Immature natural killer cell (primary cell): ENCODE results near the gene SQSTM1. TPM values are rescaled to one million over a fixed set of nuclear protein-coding genes. Genes with fewer than 3 reads are reported as not detected.

Experiments
- DNase-seq, 3 donors: peaks; one replicate each; pipeline ENCODE4 v3.0.0; 2022; ENCODE audit warnings: mixed read lengths in 1 of 3
- H3K27ac Mint-ChIP-seq, 6 donors: one replicate each; pipeline ENCODE4 v1.8.0; 2020; ENCODE audit warnings: mixed read lengths in 6 of 6, mild to moderate bottlenecking in 5 of 6, inconsistent platforms in 4 of 6, moderate library complexity in 3 of 6
- H3K27me3 Mint-ChIP-seq, 3 donors: one replicate each; pipeline ENCODE4 v1.8.0; 2020 to 2021; ENCODE audit warnings: low read depth in 3 of 3, mild to moderate bottlenecking in 3 of 3, mixed read lengths in 3 of 3, moderate library complexity in 3 of 3, inconsistent platforms in 1 of 3
- H3K36me3 Mint-ChIP-seq, 3 donors: one replicate each; pipeline ENCODE4 v1.8.0; 2020; ENCODE audit warnings: mixed read lengths in 3 of 3, inconsistent platforms in 2 of 3, mild to moderate bottlenecking in 2 of 3
- H3K4me1 Mint-ChIP-seq, 2 donors: one replicate each; pipeline ENCODE4 v1.8.0; 2020; ENCODE audit warnings: inconsistent platforms in 2 of 2, mild to moderate bottlenecking in 2 of 2, mixed read lengths in 2 of 2, moderate library complexity in 1 of 2
- H3K4me3 Mint-ChIP-seq, 5 donors: one replicate each; pipeline ENCODE4 v1.8.0; 2020; ENCODE audit warnings: mild to moderate bottlenecking in 5 of 5, mixed read lengths in 5 of 5, inconsistent platforms in 3 of 5, moderate library complexity in 3 of 5
- H3K9me3 Mint-ChIP-seq, 6 donors: one replicate each; pipeline ENCODE4 v1.8.0; 2020; ENCODE audit warnings: mild to moderate bottlenecking in 6 of 6, mixed read lengths in 6 of 6, inconsistent platforms in 4 of 6, moderate library complexity in 3 of 6
- polyA plus RNA-seq, 3 donors: library from polyadenylated mRNA; unstranded; fragments of 300-500 nt; fragmentation: Illumina TruSeq; gene quantifications; one replicate each; pipeline ENCODE4 v1.2.3, GENCODE V29; 2021

SQSTM1 gene
- polyA plus RNA-seq, 3 donors from 2014 or later, result 256 to 292 (median 268) TPM

DNA sequence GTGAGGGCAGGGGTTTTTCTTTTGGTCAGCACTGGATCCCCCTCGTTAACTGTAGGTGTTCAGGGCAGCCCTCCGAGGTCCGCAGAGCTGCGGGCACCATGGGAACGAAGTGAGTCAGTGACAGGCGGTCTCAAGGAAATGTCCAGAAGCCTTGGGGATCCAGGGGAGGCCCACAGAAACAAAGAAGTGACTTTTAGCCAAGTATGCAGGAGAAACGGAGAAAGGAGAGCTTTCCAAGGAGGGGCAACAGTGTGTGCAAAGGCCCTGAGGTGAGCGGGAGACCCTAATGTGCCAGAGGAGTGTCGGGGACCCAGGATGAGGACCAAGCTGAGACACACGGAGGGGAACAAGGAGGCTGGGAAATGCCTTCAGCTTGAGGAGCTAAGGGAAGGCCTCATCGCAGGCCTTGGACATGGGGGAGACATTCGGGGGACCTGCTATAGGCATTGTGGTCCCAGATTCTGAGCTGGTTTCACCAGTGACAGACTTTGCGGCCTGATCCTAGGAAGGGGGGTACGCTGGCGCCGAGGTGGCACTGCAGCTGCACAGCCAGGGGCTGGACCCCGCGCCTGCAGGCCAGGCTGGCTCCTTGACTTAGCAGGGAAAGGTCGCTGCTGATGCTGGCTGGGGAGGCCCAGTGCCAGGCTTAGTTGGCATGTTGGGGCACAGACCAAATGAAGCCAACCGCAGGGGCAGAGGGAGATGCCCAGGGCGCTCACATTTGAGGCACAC, 23.7 kb upstream of the SQSTM1 start:
- H3K36me3 Mint-ChIP-seq, result peaks cover 4 to 15% (median 7%) of the 10 kb centered on the region in 3 donors
- H3K27me3 Mint-ChIP-seq, result peaks cover 12 to 17% (median 17%) of the 10 kb centered on the region in 3 donors
- peak overlapping the region; percentile 53 to 68 (median 64) for H3K4me3 Mint-ChIP-seq
- H3K4me1 Mint-ChIP-seq, result peaks cover 36% of the 10 kb centered on the region in 2 donors
- H3K9me3 Mint-ChIP-seq, result no peaks in the 10 kb centered on the region
- H3K27ac Mint-ChIP-seq, result peak overlapping the region in 4 of 6 donors; percentile 16 to 57 (median 30)
- DNase-seq, result no peak

- peaks cover 11 to 17% (median 17%) of the 10 kb centered on the region in 3 donors for H3K27me3 Mint-ChIP-seq
- peaks cover 35 to 37% of the 10 kb centered on the region in 2 donors for H3K4me1 Mint-ChIP-seq
- H3K27ac Mint-ChIP-seq, result peak overlapping the region in 1 of 6 donors; percentile 57
- no peak overlapping the region for H3K4me3 Mint-ChIP-seq
- DNase-seq, result no peak
- peaks cover 4 to 15% (median 7%) of the 10 kb centered on the region in 3 donors for H3K36me3 Mint-ChIP-seq
- H3K9me3 Mint-ChIP-seq, result no peaks in the 10 kb centered on the region
Observed at GRCh38 chr5:179797741-179798140, 23.0 kb upstream of the SQSTM1 start.

DNA sequence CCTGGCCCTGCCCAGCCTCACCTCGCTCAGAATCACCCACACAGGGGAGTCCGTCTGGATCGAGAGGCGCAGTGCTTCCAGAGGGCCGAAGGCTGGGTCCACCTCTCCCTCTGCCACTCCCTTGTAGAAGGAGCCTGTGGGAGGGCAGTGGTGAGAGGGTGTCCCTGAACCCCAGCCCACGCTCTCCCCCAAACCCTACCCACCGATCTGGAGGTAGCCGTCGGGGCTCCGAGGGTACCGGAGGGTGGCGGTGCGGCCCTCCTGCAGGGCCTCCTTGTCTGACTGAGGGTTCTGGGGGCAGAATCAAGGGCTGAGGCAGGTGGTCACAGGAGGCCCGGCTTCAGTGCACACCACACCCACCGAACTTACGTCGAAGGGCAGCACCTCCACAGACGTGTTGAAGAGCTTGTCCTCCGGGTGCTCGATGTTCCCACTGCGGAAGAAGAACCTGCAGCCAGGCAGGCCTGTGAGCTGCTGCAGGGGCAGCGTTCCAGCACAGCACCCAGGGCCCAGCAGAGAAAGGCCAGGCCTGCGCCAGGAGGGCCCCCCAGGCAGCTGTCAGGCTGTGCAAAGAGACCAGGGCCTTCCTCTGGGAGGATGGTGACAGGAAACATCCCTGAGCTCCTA, 22.4 kb upstream of the SQSTM1 start:
- Mint-ChIP-seq H3K27ac (no peak overlapping the region), H3K27me3 (peaks cover 11 to 16% (median 16%) of the 10 kb centered on the region in 3 donors), H3K4me3 (no peak overlapping the region), H3K9me3 (no peaks in the 10 kb centered on the region), H3K4me1 (peaks cover 33% of the 10 kb centered on the region in 2 donors), H3K36me3 (peaks cover 4 to 15% (median 7%) of the 10 kb centered on the region in 3 donors)
- no peak for DNase-seq

GRCh38 chr5:179798771-179799643, 21.7 kb upstream of the SQSTM1 start:
- Mint-ChIP-seq H3K4me1 (peaks cover 27 to 29% of the 10 kb centered on the region in 2 donors), H3K36me3 (peaks cover 4 to 15% (median 7%) of the 10 kb centered on the region in 3 donors), H3K27me3 (peaks cover 8 to 14% (median 12%) of the 10 kb centered on the region in 3 donors), H3K27ac (peak overlapping the region in 2 of 6 donors; percentile 24 to 46), H3K4me3 (no peak overlapping the region), H3K9me3 (no peaks in the 10 kb centered on the region)
- DNase-seq, result no peak

- Mint-ChIP-seq H3K27me3 (peaks cover 8 to 15% (median 9%) of the 10 kb centered on the region in 3 donors), H3K4me1 (peaks cover 25 to 27% of the 10 kb centered on the region in 2 donors), H3K27ac (peak overlapping the region in 2 of 6 donors; percentile 24 to 46), H3K4me3 (no peak overlapping the region), H3K36me3 (peaks cover 4 to 15% (median 7%) of the 10 kb centered on the region in 3 donors), H3K9me3 (no peaks in the 10 kb centered on the region)
- no peak for DNase-seq
Observed at GRCh38 chr5:179799644-179799973, 21.1 kb upstream of the SQSTM1 start.

GRCh38 chr5:179800071-179800695, 20.5 kb upstream of the SQSTM1 start:
- Mint-ChIP-seq H3K27ac (no peak overlapping the region), H3K9me3 (no peaks in the 10 kb centered on the region), H3K4me3 (no peak overlapping the region), H3K27me3 (peaks cover 10 to 12% (median 11%) of the 10 kb centered on the region in 3 donors), H3K36me3 (peaks cover 4 to 15% (median 7%) of the 10 kb centered on the region in 3 donors), H3K4me1 (peaks cover 23 to 28% of the 10 kb centered on the region in 2 donors)
- no peak for DNase-seq

GRCh38 chr5:179800696-179801201, 20.0 kb upstream of the SQSTM1 start:
- Mint-ChIP-seq H3K36me3 (peaks cover 4 to 15% (median 7%) of the 10 kb centered on the region in 3 donors), H3K4me1 (peaks cover 25 to 30% of the 10 kb centered on the region in 2 donors), H3K9me3 (no peaks in the 10 kb centered on the region), H3K4me3 (no peak overlapping the region), H3K27me3 (peaks cover 9 to 12% (median 12%) of the 10 kb centered on the region in 3 donors), H3K27ac (no peak overlapping the region)
- no peak for DNase-seq

GRCh38 chr5:179801304-179802206, 19.1 kb upstream of the SQSTM1 start:
- Mint-ChIP-seq H3K9me3 (no peaks in the 10 kb centered on the region), H3K27ac (peak overlapping the region in 2 of 6 donors; percentile 46 to 80), H3K4me3 (no peak overlapping the region), H3K36me3 (peaks cover 4 to 15% (median 7%) of the 10 kb centered on the region in 3 donors), H3K27me3 (peaks cover 9 to 12% (median 10%) of the 10 kb centered on the region in 3 donors), H3K4me1 (peaks cover 24 to 30% of the 10 kb centered on the region in 2 donors)
- DNase-seq, result peak; percentile 69 to 78 (median 72)

DNA sequence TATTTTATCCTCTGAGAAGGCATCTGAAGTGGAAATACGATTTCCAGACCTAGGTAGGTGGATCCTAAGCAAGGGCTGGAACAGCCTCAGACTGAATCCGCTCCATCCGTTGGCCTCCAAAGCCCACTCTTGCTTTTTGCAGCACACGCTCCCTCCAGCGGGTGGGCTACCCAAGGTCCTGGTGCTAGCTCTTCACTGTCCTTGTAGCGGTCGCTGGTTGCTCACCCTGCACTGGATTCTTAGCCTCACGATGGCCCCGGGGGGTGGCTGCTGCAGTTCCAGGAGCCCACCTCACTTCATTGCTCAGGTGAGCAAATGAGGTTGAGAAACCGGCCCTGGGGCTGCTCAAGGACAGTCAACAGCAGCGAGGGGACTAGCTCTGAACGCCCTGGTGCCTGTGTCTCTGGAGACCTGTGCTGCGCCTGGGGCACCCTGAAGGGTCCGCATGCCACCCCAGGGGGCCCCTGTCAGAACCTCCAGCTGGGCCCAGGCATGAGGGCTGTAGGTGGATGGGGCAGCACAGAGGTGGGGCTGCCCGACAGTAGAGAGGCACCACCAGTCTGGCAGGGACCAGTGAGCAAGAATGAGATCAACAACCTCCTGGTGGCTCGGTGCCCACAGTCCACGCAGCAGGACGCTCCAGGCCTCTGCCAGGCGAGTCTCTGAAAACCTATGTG, 18.4 kb upstream of the SQSTM1 start:
- H3K27ac Mint-ChIP-seq, result no peak overlapping the region

GRCh38 chr5:179802950-179803562, 17.6 kb upstream of the SQSTM1 start:
- no peak overlapping the region for H3K27ac Mint-ChIP-seq
- no peaks in the 10 kb centered on the region for H3K9me3 Mint-ChIP-seq
- H3K4me3 Mint-ChIP-seq, result no peak overlapping the region
- peaks cover 0 to 11% (median 4%) of the 10 kb centered on the region in 3 donors for H3K36me3 Mint-ChIP-seq
- no peak for DNase-seq
- peaks cover 7 to 12% (median 8%) of the 10 kb centered on the region in 3 donors for H3K27me3 Mint-ChIP-seq
- peaks cover 19 to 23% of the 10 kb centered on the region in 2 donors for H3K4me1 Mint-ChIP-seq

More for the DNA sequence above, 18.4 kb upstream of the SQSTM1 start:
- no peaks in the 10 kb centered on the region for H3K9me3 Mint-ChIP-seq
- no peak for DNase-seq
- H3K4me3 Mint-ChIP-seq, result no peak overlapping the region
- H3K27me3 Mint-ChIP-seq, result peaks cover 8 to 12% (median 9%) of the 10 kb centered on the region in 3 donors
- peaks cover 19 to 23% of the 10 kb centered on the region in 2 donors for H3K4me1 Mint-ChIP-seq
- peaks cover 0 to 11% (median 4%) of the 10 kb centered on the region in 3 donors for H3K36me3 Mint-ChIP-seq
